HG03575 (cell line): ENCODE data around the gene PIAS4.

Experiments
- ATAC-seq: cut with Tn5 transposase; IDR thresholded peaks from one replicate; pipeline ENCODE4 v1.9.1; 2021; ENCODE audit not compliant: unreplicated experiment, insufficient number of reproducible peaks, low FRiP score; ENCODE audit errors: extremely low read depth

Gene PIAS4

GRCh38 chr19:3975637-3976087 is 31.9 kb upstream of the PIAS4 start:
- ATAC-seq = no peak

DNA sequence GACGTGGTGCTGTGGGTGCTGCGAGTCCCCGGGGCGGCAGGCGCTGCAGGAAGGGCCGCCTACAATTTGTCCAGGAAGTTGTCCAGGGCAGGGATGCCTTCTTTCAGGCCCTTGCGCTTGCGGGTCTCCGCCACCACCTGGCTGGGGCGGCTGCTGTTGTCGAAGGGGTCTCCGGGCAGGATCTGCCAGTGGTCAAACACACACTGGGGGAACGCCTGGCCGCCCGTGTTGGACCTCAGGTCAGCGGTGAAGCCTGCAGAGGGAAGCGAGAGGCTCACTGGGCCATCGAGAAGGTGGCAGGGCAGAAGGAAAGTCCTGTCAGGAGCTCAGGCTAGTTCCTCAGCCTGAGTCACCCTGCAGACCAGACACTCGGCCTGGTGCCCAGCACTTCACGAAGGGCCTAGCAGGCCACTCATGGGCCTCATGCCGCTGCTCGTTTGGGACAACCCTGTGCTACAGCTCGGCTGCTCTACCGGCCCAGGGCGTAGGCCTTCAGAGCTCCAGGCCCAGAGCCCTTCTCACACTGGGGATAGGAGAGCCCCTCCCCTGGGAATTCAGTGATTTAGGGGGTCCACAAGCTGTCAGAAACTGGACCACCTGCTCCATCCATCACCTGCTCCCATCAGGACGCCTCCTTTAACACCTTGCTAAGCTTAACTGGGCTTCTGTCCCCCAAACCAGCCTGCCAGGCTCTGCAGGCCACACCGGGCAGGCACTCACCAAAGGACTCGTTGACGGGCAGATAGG is 30.9 kb upstream of the PIAS4 start:
- no peak for ATAC-seq

- ATAC-seq = no peak
Observed at GRCh38 chr19:3977242-3978143, 30.0 kb upstream of the PIAS4 start.

DNA sequence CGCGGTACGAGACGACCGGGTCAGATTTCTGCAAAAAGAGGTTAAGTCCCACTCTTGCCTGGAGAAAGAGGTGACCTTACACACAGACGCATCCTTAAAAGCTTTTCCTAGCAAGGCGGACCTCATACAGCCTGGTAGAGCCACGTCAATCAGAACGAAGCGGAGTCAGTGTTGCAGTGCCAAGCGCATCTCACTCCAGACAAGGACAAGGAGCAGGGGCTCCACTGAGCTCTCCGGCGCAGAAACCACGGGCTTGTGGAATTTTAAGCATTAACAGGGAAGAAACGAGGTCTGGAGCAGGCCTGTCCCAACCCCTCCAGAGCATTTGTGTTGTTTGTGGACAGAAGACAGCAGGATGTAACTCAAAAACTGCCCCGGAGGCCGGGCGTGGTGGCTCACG is 29.4 kb upstream of the PIAS4 start:
- ATAC-seq = no peak

GRCh38 chr19:3979289-3979673 is 28.3 kb upstream of the PIAS4 start:
- no peak for ATAC-seq

- ATAC-seq = no peak
Observed at GRCh38 chr19:3979674-3980352, 27.7 kb upstream of the PIAS4 start.

GRCh38 chr19:3980353-3981251 is 26.9 kb upstream of the PIAS4 start:
- no peak for ATAC-seq

- ATAC-seq = no peak
Observed at GRCh38 chr19:3981373-3981735, 26.2 kb upstream of the PIAS4 start.

DNA sequence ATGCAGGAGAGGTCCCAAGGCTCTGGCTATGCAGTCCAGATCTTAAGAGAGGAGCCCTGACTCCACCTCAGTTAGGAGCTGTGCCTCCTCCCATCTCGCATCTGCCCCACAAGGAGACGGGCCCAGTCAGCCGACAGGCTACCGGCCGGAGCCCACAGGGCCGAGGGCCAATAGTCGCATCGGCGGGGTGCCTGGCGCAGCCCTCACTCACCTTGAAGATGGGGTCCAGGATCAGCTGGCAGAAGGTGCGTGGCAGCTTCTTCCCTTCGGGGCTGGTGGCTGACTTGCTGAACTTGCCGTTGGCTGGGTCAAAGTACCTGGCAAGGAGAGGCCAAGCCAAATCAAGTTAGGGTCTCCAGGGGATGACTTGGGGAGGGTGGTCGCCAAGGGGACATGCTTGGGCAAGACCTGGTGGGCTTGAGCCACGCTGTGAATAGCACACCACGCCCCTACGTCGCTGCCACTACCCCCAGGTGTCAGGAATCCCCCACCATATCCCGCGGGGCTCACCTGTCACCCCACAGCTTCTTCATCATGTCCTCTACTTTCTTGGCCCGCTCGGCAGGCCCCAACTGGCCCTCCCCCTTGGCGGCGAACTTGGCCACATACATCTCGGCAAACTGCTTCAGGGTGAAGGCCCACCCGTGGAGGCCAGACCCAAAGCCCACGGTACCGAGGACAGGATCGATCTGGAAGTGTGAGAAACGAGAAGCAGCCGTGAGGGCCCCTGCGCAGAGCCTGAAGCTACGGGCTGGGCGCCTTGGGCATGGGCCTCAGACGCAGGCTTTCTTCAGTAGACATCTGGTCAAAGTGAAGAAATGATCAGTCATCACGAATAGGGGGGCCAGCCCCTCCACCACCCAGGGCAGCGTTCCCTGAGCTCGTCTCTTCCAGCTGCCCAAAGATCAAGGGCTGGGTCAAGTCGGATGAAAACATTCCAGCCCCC is 25.5 kb upstream of the PIAS4 start:
- ATAC-seq = no peak

DNA sequence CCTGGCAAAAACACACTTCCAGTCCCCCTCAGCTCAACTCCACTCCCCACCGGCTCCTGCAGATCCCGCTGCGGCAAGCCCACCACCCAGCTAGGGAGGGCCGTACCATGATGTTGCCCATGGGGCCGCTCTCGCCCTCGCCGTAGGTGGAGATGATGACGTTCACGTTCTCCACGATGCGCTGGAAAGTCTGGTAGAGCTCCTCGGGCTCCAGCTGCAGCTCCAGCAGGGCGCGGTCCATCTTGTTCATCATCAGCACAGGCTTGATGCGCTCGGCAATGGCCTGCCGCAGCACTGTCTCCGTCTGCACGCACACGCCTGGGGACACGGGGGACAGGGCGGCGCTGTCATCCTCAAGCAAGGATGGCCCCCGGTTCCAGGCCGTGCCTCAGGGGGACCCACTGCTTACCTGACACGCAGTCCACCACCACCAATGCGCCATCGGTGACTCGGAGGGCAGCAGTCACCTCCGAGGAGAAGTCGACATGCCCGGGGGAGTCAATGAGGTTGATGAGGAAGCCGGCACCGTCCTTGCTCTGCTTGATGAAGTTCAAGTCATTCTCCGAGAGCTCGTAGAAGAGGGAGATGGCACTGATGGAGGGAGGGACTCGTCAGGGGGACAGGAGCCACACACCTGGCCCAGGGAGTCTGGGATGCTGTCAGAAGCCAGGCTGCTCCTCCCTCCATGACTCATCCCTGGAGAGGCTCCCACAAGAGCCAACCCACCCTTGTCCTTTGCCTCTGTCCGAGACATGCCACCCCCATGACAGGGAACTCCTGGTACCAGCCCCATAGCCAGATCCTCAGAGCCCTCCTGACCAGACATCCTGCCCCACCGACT is 24.6 kb upstream of the PIAS4 start:
- ATAC-seq = no peak

GRCh38 chr19:3983542-3983914 is 24.0 kb upstream of the PIAS4 start:
- no peak for ATAC-seq

DNA sequence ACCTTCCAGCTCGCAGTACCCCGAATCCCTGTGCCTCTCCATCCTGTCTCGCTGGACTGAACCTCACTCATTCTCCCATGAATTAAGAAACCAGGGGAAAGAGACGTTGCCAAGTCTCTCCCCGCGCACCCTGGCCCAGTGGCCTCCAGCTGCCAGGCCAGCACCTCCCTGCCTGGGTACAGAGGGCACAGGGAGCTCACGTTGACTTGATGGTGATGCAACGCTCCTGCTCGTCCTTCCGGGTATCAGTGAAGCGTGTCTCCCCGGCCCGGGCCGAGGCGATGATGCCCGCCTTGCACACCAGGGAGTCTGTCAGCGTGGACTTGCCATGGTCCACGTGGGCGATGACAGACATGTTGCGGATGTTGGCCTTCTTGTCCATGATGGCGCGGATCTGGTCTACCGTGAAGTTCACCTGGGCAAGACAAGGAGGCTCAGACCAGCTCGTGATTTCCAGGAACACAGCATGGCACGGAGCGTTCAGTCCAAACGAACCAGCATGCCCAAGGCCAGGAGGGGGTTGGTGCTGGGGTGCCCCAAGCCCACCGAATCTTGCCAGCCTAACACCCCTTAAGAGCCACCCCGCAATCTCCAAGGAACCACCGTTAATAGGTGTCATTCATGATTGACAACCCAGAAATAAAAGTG is 23.5 kb upstream of the PIAS4 start:
- ATAC-seq = no peak

GRCh38 chr19:3984584-3984907 is 23.0 kb upstream of the PIAS4 start:
- no peak for ATAC-seq

- no peak for ATAC-seq
Observed at GRCh38 chr19:3984908-3985642, 22.5 kb upstream of the PIAS4 start, which contains the start of gene EEF2. TSS of gene EEF2 (minus strand) at chr19:3985463. CDS start at chr19:3985380, 83 bp downstream.

GRCh38 chr19:3985643-3986259 is 21.8 kb upstream of the PIAS4 start:
- no peak for ATAC-seq
